Keratinocyte (primary cell): Measurements from ENCODE around the gene OSGIN1.

Experiments used
- CTCF ChIP-seq, 3 experiments: IDR thresholded peaks in 1 of 3; conservative IDR thresholded peaks in 1 of 3; optimal IDR thresholded peaks in 1 of 3; 2 replicates in 2 of 3; 3 replicates in 1 of 3; pipeline versions ENCODE3 to v1.5.1; 2011; ENCODE audit warnings: low read length in 3 of 3, mild to moderate bottlenecking in 3 of 3, moderate library complexity in 2 of 3, control low read depth in 1 of 3, inconsistent platforms in 1 of 3; ENCODE audit not compliant: insufficient read depth in 2 of 3; ENCODE audit errors: extremely low read depth in 1 of 3
- EZH2 ChIP-seq: IDR thresholded peaks from one replicate; pipeline ENCODE4 v1.6.1; 2012; ENCODE audit warnings: inconsistent platforms, mild to moderate bottlenecking, low read length, moderate library complexity

- TF ChIP-seq CTCF (optimal IDR thresholded peaks at IDR 0.05 in 1 of 3, IDR thresholded peaks at IDR 0.05 in 1 of 3, conservative IDR thresholded peaks at IDR 0.05 in 1 of 3; ENCODE audit: extremely low read depth in 1 of 3, insufficient read depth in 2 of 3, low read length in 3 of 3) (no peak), EZH2 (no peak)
These were observed 22.1 kb upstream of the OSGIN1 start for GRCh38 chr16:83930730-83931500.
